Endothelial cell of umbilical vein (primary cell): ENCODE data around the gene TCERG1L. TPM values are rescaled to one million over a fixed set of nuclear protein-coding genes. Genes with fewer than 3 reads are reported as not detected.

Experiments used
- BruUV-seq: library from RNA; stranded (reverse); fragments of 400-500 nt; replicated peaks from 2 replicates; lab custom pipeline; 2021; lab: Mats Ljungman, UMichigan
- CTCF ChIA-PET: fragments of 300-600, 350-600 bp; sonication (Branson Sonifier 250); formaldehyde crosslinking; loops from one replicate; lab custom pipeline; 2021; ENCODE audit warnings: antibody characterized with exemption, inconsistent platforms; lab: Charles Lee
- POLR2A ChIA-PET: fragments of 300-600, 350-600 bp; sonication (Branson Sonifier 250); formaldehyde crosslinking; loops from one replicate; lab custom pipeline; 2021; ENCODE audit warnings: antibody characterized with exemption, inconsistent platforms; lab: Charles Lee
- DNase-seq: peaks from one replicate; pipeline ENCODE4 v3.0.0-alpha.2; 2011; ENCODE audit warnings: low read depth, low spot score
- FAIRE-seq: peaks from 2 replicates; lab custom pipeline; 2011; peaks lifted over from hg19 to GRCh38; lab: Jason Lieb, UNC
- H2AFZ ChIP-seq: 2 replicates; pipeline ENCODE4 v1.6.0; 2012; ENCODE audit warnings: low read depth, low read length, control low read depth, inconsistent platforms
- H3K27ac ChIP-seq: 2 replicates; pipeline ENCODE4 v1.5.1; 2011; ENCODE audit warnings: low read depth, mild to moderate bottlenecking, control low read depth, low read length, moderate library complexity; ENCODE audit not compliant: insufficient read depth
- H3K27me3 ChIP-seq, 2 experiments: 2 replicates each; pipeline versions ENCODE4 v1.6.0 to v1.6.1; 2011; ENCODE audit warnings: low read length in 2 of 2, mixed read lengths in 1 of 2; ENCODE audit not compliant: control insufficient read depth in 2 of 2, insufficient read depth in 2 of 2
- H3K36me3 ChIP-seq, 2 experiments: 2 replicates in 1 of 2; 3 replicates in 1 of 2; pipeline ENCODE4 v1.5.1; 2011; ENCODE audit warnings: low read length in 2 of 2, mild to moderate bottlenecking in 1 of 2, moderate library complexity in 1 of 2; ENCODE audit not compliant: control insufficient read depth in 2 of 2, insufficient read depth in 2 of 2; ENCODE audit errors: extremely low read depth in 1 of 2
- H3K4me1 ChIP-seq: 3 replicates; pipeline ENCODE4 v1.5.1; 2011; ENCODE audit warnings: mild to moderate bottlenecking, low read length; ENCODE audit not compliant: control insufficient read depth, insufficient read depth; ENCODE audit errors: extremely low read depth
- H3K4me2 ChIP-seq: 2 replicates; pipeline ENCODE4 v1.6.1; 2011; ENCODE audit warnings: low read length, control low read depth, mixed read lengths; ENCODE audit not compliant: insufficient read depth
- H3K4me3 ChIP-seq, 3 experiments: fragments of 200-600 bp in 1 of 3; sonication (generic), shearing (Covaris generic) in 1 of 3; replicated peaks in 1 of 3; 2 replicates each; pipeline ENCODE4 v1.5.1; 2011 to 2016; ENCODE audit warnings: control low read depth in 3 of 3, low read length in 3 of 3, mild to moderate bottlenecking in 2 of 3, inconsistent platforms in 1 of 3, low read depth in 1 of 3, moderate library complexity in 1 of 3; ENCODE audit not compliant: insufficient read depth in 1 of 3
- H3K79me2 ChIP-seq: 2 replicates; pipeline ENCODE4 v1.6.0; 2012; ENCODE audit warnings: low read length, inconsistent platforms; ENCODE audit not compliant: control insufficient read depth, insufficient read depth
- H3K9ac ChIP-seq: replicated peaks from 2 replicates; pipeline ENCODE3; 2011; ENCODE audit warnings: low read length, control low read depth; ENCODE audit not compliant: insufficient read depth; ENCODE audit errors: extremely low read depth
- H3K9me1 ChIP-seq: replicated peaks from 3 replicates; pipeline ENCODE4 v1.6.0; 2011; ENCODE audit warnings: mild to moderate bottlenecking, low read length; ENCODE audit not compliant: control insufficient read depth, insufficient read depth; ENCODE audit errors: extremely low read depth
- H3K9me3 ChIP-seq: replicated peaks from 2 replicates; pipeline ENCODE4 v1.5.1; 2012; ENCODE audit warnings: low read length, inconsistent platforms; ENCODE audit not compliant: control insufficient read depth, insufficient read depth
- H4K20me1 ChIP-seq: replicated peaks from 2 replicates; pipeline ENCODE3; 2011; ENCODE audit warnings: mild to moderate bottlenecking, low read length; ENCODE audit not compliant: control insufficient read depth, insufficient read depth; ENCODE audit errors: extremely low read depth
- EZH2 ChIP-seq: IDR thresholded peaks from 2 replicates; pipeline ENCODE4 v1.6.1; 2012; ENCODE audit warnings: borderline replicate concordance, low read depth, mild to moderate bottlenecking, moderate library complexity, low read length, inconsistent platforms; ENCODE audit not compliant: severe bottlenecking
- GATA2 ChIP-seq: IDR thresholded peaks from 2 replicates; pipeline ENCODE4 v1.7.0; 2011; ENCODE audit warnings: low read depth, mild to moderate bottlenecking, moderate library complexity, mixed read lengths, low read length; ENCODE audit not compliant: insufficient read length, insufficient read depth
- POLR2A ChIP-seq: IDR thresholded peaks from 2 replicates; pipeline ENCODE4 v1.6.1; 2012; ENCODE audit warnings: low read depth, mild to moderate bottlenecking, control low read depth, low read length
- POLR2AphosphoS5 ChIP-seq: IDR thresholded peaks from 2 replicates; pipeline ENCODE4 v1.6.1; 2012; ENCODE audit warnings: low read depth, mild to moderate bottlenecking, control low read depth, low read length, moderate library complexity; ENCODE audit not compliant: insufficient read depth
- dilution Hi-C: fragments of 300-500 bp; cut with MboI; formaldehyde crosslinking; loops from one replicate; pipeline ENCODE4 v1.15.0; 2019; ENCODE audit warnings: low sequenced_read_pairs; ENCODE audit not compliant: extremely low pct_ligation_motif_present
- intact Hi-C: fragments of 100-400 bp; cut with micrococcal nuclease; formaldehyde crosslinking; loops from one replicate; pipeline ENCODE4 v1.10.0; 2022
- polyA plus RNA-seq, 4 experiments: library from polyadenylated mRNA; depleted of rRNA in 3 of 4; stranded (reverse) in 3 of 4; unstranded in 1 of 4; fragments of >200 nt; gene quantifications; 2 replicates each; pipeline versions ENCODE4 v1.2.1 to v1.2.3, GENCODE V29; 2011 to 2012; ENCODE audit warnings: missing spikeins in 1 of 4
- total RNA-seq: library from RNA; stranded (reverse); gene quantifications from 2 replicates; pipeline ENCODE4 v1.2.3, GENCODE V29; 2021
- TF ChIP-seq, protein P1 (sequence below): IDR thresholded peaks from 2 replicates; pipeline ENCODE4 v1.6.1; 2011; ENCODE audit not compliant: insufficient read depth, insufficient read length
- TF ChIP-seq, protein P2 (sequence below), 2 donors: IDR thresholded peaks; 1 replicate in 1 of 2; 2 replicates in 1 of 2; pipeline ENCODE4 v1.5.1; 2011; ENCODE audit warnings: low read length in 2 of 2, mild to moderate bottlenecking in 2 of 2, moderate library complexity in 2 of 2, control low read depth in 1 of 2, inconsistent platforms in 1 of 2, low read depth in 1 of 2; ENCODE audit not compliant: insufficient read depth in 1 of 2; ENCODE audit errors: extremely low read depth in 1 of 2

The TCERG1L gene
- total and polyA plus RNA-seq, 2 donors (not counting 3 experiments of a cell fraction or from before 2014, with no cell fraction given): not detected

DNA sequence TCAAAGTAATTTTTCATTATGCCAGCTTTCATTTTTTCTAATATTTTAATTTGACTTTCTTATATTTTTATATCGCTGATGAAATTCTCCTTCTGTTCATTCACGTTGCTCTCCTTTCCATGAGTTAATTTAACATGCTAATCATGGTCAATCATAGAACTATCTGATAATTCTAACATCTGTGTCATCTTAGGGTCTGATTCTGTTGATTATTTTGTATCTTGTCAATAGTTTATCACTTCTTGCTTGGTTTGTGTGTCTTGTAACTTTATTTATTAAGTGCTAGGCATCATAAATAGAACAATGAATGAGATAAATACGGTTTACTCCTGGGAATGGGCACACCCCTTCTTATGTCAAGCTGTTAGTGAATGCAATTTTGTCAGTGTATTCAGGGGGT lies 11.0 kb downstream of the TCERG1L start:
- ChIA-PET CTCF (no interaction called here), POLR2A (no interaction called here)
- H4K20me1 ChIP-seq: no peaks in the 10 kb centered on the region
- H3K27me3 ChIP-seq: no peaks in the 10 kb centered on the region
- dilution Hi-C loops: no loop called here
- intact Hi-C loops: no loop called here
- no peak overlapping the region for H2AFZ ChIP-seq
- no peak for FAIRE-seq
- H3K4me1 ChIP-seq: no peaks in the 10 kb centered on the region
- no peak overlapping the region for H3K9ac ChIP-seq
- H3K27ac ChIP-seq: no peak overlapping the region
- DNase-seq: no peak
- no peak overlapping the region for H3K4me2 ChIP-seq
- no peaks in the 10 kb centered on the region for H3K9me3 ChIP-seq
- H3K9me1 ChIP-seq: no peaks in the 10 kb centered on the region
- H3K4me3 ChIP-seq: no peak overlapping the region
- no peak for TF ChIP-seq POLR2A
- TF ChIP-seq, protein P1, sequence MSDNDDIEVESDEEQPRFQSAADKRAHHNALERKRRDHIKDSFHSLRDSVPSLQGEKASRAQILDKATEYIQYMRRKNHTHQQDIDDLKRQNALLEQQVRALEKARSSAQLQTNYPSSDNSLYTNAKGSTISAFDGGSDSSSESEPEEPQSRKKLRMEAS: no peak
- no peaks in the 10 kb centered on the region for H3K79me2 ChIP-seq
- no TSS peak for BruUV-seq
- H3K36me3 ChIP-seq: no peaks in the 10 kb centered on the region

GRCh38 chr10:131290781-131291180 lies 20.7 kb downstream of the TCERG1L start:
- H3K9me3 ChIP-seq: peaks cover 5% of the 10 kb centered on the region
- FAIRE-seq: no peak
- no peak overlapping the region for H2AFZ ChIP-seq

More at GRCh38 chr10:131290781-131291180, 20.7 kb downstream of the TCERG1L start:
- no peaks in the 10 kb centered on the region for H3K4me1 ChIP-seq
- dilution Hi-C loops: no loop called here
- no peaks in the 10 kb centered on the region for H3K79me2 ChIP-seq
- H3K36me3 ChIP-seq: no peaks in the 10 kb centered on the region
- no peak overlapping the region for H3K9ac ChIP-seq
- H3K27ac ChIP-seq: no peak overlapping the region
- no peak for DNase-seq
- H3K9me1 ChIP-seq: no peaks in the 10 kb centered on the region
- no peaks in the 10 kb centered on the region for H3K27me3 ChIP-seq
- BruUV-seq: no TSS peak
- no peak for TF ChIP-seq GATA2
- no peak for TF ChIP-seq POLR2AphosphoS5
- TF ChIP-seq, protein P2, sequence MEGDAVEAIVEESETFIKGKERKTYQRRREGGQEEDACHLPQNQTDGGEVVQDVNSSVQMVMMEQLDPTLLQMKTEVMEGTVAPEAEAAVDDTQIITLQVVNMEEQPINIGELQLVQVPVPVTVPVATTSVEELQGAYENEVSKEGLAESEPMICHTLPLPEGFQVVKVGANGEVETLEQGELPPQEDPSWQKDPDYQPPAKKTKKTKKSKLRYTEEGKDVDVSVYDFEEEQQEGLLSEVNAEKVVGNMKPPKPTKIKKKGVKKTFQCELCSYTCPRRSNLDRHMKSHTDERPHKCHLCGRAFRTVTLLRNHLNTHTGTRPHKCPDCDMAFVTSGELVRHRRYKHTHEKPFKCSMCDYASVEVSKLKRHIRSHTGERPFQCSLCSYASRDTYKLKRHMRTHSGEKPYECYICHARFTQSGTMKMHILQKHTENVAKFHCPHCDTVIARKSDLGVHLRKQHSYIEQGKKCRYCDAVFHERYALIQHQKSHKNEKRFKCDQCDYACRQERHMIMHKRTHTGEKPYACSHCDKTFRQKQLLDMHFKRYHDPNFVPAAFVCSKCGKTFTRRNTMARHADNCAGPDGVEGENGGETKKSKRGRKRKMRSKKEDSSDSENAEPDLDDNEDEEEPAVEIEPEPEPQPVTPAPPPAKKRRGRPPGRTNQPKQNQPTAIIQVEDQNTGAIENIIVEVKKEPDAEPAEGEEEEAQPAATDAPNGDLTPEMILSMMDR (IDR thresholded peaks at IDR 0.05; ENCODE audit: extremely low read depth in 1 of 2, insufficient read depth in 1 of 2, low read depth in 1 of 2, low read length in 2 of 2): no peak
- TF ChIP-seq, protein P1: no peak
- no peak for TF ChIP-seq EZH2
- H4K20me1 ChIP-seq: no peaks in the 10 kb centered on the region
- intact Hi-C loops: no loop called here
- ChIA-PET CTCF (no interaction called here), POLR2A (no interaction called here)
- no peak overlapping the region for H3K4me3 ChIP-seq
- no peak overlapping the region for H3K4me2 ChIP-seq
